HEK293 (cell line): ENCODE data around the gene SAE1.

Experiments used
- CTCF ChIA-PET: fragments of 350-600 bp; formaldehyde crosslinking; extraction: SDS; loops from one replicate; lab custom pipeline; 2021; ENCODE audit warnings: antibody characterized with exemption; lab: Yijun Ruan, JAX
- POLR2A ChIA-PET: fragments of 300-600 bp; formaldehyde crosslinking; extraction: SDS; loops from one replicate; lab custom pipeline; 2020; ENCODE audit warnings: antibody characterized with exemption, inconsistent platforms; lab: Yijun Ruan, JAX
- H3K27ac ChIP-seq: fragments of 200-500 bp; sonication (Bioruptor generic); 2 replicates; pipeline ENCODE4 v1.5.1; 2014; ENCODE audit warnings: low read depth, low read length, control low read depth, inconsistent platforms; ENCODE audit errors: extremely low read depth
- H3K36me3 ChIP-seq, 2 experiments: fragments of 200-500 bp in 1 of 2; sonication (Bioruptor generic) in 1 of 2; 1 replicate in 1 of 2; 2 replicates in 1 of 2; pipeline ENCODE4 v1.5.1; 2014 to 2017; ENCODE audit warnings: inconsistent platforms in 2 of 2, low read length in 2 of 2; ENCODE audit not compliant: control insufficient read depth in 2 of 2, insufficient read depth in 1 of 2
- H3K4me1 ChIP-seq: fragments of 200-500 bp; sonication (Bioruptor generic); 2 replicates; pipeline ENCODE4 v1.5.1; 2014; ENCODE audit warnings: mild to moderate bottlenecking, low read length, inconsistent platforms; ENCODE audit not compliant: control insufficient read depth, insufficient read depth
- H3K4me3 ChIP-seq: 2 replicates; pipeline ENCODE4 v1.5.1; 2011; ENCODE audit warnings: low read depth, mild to moderate bottlenecking, control low read depth, low read length, moderate library complexity
- H3K9me3 ChIP-seq: fragments of 200-500 bp; sonication (Bioruptor generic); 2 replicates; pipeline ENCODE4 v1.5.1; 2014; ENCODE audit warnings: low read depth, low read length, inconsistent platforms; ENCODE audit not compliant: control insufficient read depth, insufficient read depth
- ZNF114 ChIP-seq: fragments of 450-650 bp; formaldehyde crosslinking; IDR thresholded peaks from 2 replicates; pipeline ENCODE4 v1.5.0; 2017; ENCODE audit warnings: missing biosample characterization, missing genetic modification characterization
- ZNF16 ChIP-seq: fragments of 450-650 bp; formaldehyde crosslinking; IDR thresholded peaks from 2 replicates; pipeline ENCODE4 v1.5.1; 2016; ENCODE audit warnings: low read depth, missing biosample characterization, missing genetic modification characterization
- ZNF24 ChIP-seq: fragments of 450-650 bp; formaldehyde crosslinking; IDR thresholded peaks from 2 replicates; pipeline ENCODE4 v1.5.1; 2016; ENCODE audit warnings: missing biosample characterization, missing genetic modification characterization
- ZNF426 ChIP-seq: fragments of 450-650 bp; formaldehyde crosslinking; IDR thresholded peaks from 2 replicates; pipeline ENCODE4 v1.5.1; 2017; ENCODE audit warnings: missing biosample characterization, missing genetic modification characterization, mild to moderate bottlenecking, inconsistent platforms, moderate library complexity
- ZNF518A ChIP-seq: fragments of 450-650 bp; formaldehyde crosslinking; conservative IDR thresholded peaks from 2 replicates; pipeline ENCODE4 v1.5.1; 2016; ENCODE audit warnings: low read depth, missing biosample characterization, missing genetic modification characterization
- ZNF768 ChIP-seq: fragments of 450-650 bp; formaldehyde crosslinking; IDR thresholded peaks from 2 replicates; pipeline ENCODE4 v1.5.1; 2018; ENCODE audit warnings: missing biosample characterization, mild to moderate bottlenecking, missing genetic modification characterization

Gene SAE1

GRCh38 chr19:47258434-47258833 lies 127.8 kb downstream of the SAE1 start (continued):
- TF ChIP-seq ZNF518A (tag by site-specific recombination) (no peak), ZNF426 (tag by site-specific recombination) (no peak), ZNF24 (tag by site-specific recombination) (no peak), ZNF768 (no peak), ZNF16 (tag by site-specific recombination) (no peak)

GRCh38 chr19:47258895-47259555 lies 128.4 kb downstream of the SAE1 start:
- H3K9me3 ChIP-seq: no peaks in the 10 kb centered on the region
- H3K4me1 ChIP-seq: peaks cover 6% of the 10 kb centered on the region
- TF ChIP-seq ZNF16 (tag by site-specific recombination) (0 out of 2 replicates have a peak, but pooled peaks have one; percentile 56), ZNF114 (tag by site-specific recombination) (no peak)
- TF ChIP-seq, all 188 proteins: peak for 1
- Histone ChIP-seq H3K36me3 (peaks cover 20 to 37% of the 10 kb centered on the region in 2 experiments; a peak in 2 of 3 replicates), H3K27ac (no peak overlapping the region), H3K4me3 (no peak overlapping the region)
- ChIA-PET POLR2A (interaction anchor here (1.2 kb wide), 1 partner anchor 15 kb away, joined by 3 read pairs; no protein-coding TSS in a partner anchor), CTCF (interaction anchor here (0.5 to 1.5 kb wide), 7 partner anchors 9 to 151 kb away, joined by 3 to 4 read pairs (median 3); no protein-coding TSS in a partner anchor)
